ENCODE data around the gene SLC35A1.

Gene SLC35A1

GRCh38 chr6:87472525-87473418 is at the start of gene SLC35A1:
SLC35A1 (plus strand) TSS chr6:87472974; CDS start chr6:87473004, 30 bp downstream.
- peak within 1 kb of the TSS; percentile 86 for H3K4me3 ChIP-seq (ENCODE audit: low read depth, low read length)
- TF ChIP-seq CTCF (IDR thresholded peaks at IDR 0.05; ENCODE audit: borderline replicate concordance, insufficient read depth, low read depth, low read length) = no peak

- no peak for TF ChIP-seq CTCF (IDR thresholded peaks at IDR 0.05; ENCODE audit: borderline replicate concordance, insufficient read depth, low read depth, low read length)
- no peak overlapping the region for H3K4me3 ChIP-seq (ENCODE audit: low read depth, low read length)
These were observed 46.0 kb upstream of the SLC35A1 start for GRCh38 chr6:87426789-87427188.

GRCh38 chr6:87430499-87430898 is 42.3 kb upstream of the SLC35A1 start:
- no peak overlapping the region for H3K4me3 ChIP-seq (ENCODE audit: low read depth, low read length)
- no peak for TF ChIP-seq CTCF (IDR thresholded peaks at IDR 0.05; ENCODE audit: borderline replicate concordance, insufficient read depth, low read depth, low read length)

GRCh38 chr6:87431263-87431662 is 41.5 kb upstream of the SLC35A1 start:
- TF ChIP-seq CTCF (IDR thresholded peaks at IDR 0.05; ENCODE audit: borderline replicate concordance, insufficient read depth, low read depth, low read length) = no peak
- H3K4me3 ChIP-seq (ENCODE audit: low read depth, low read length) = no peak overlapping the region

- no peak overlapping the region for H3K4me3 ChIP-seq (ENCODE audit: low read depth, low read length)
- no peak for TF ChIP-seq CTCF (IDR thresholded peaks at IDR 0.05; ENCODE audit: borderline replicate concordance, insufficient read depth, low read depth, low read length)
These were observed 36.3 kb upstream of the SLC35A1 start for GRCh38 chr6:87436435-87436834.

- no peak for TF ChIP-seq CTCF (IDR thresholded peaks at IDR 0.05; ENCODE audit: borderline replicate concordance, insufficient read depth, low read depth, low read length)
- no peak overlapping the region for H3K4me3 ChIP-seq (ENCODE audit: low read depth, low read length)
These were observed 31.1 kb upstream of the SLC35A1 start for GRCh38 chr6:87441711-87442110.

GRCh38 chr6:87444362-87444761 is 28.4 kb upstream of the SLC35A1 start:
- TF ChIP-seq CTCF (IDR thresholded peaks at IDR 0.05; ENCODE audit: borderline replicate concordance, insufficient read depth, low read depth, low read length) = no peak
- H3K4me3 ChIP-seq (ENCODE audit: low read depth, low read length) = no peak overlapping the region
